GM13976 (cell line): ENCODE results near the gene OR5P2.

Experiments used
- DNase-seq: peaks from one replicate; pipeline ENCODE4 v3.0.0; 2012; ENCODE audit warnings: low spot score
- in situ Hi-C: fragments of 300-500 bp; cut with MboI; formaldehyde crosslinking; loops from one replicate; pipeline ENCODE4 v1.12.0; 2022; ENCODE audit warnings: low sequenced_read_pairs, mixed read lengths, inconsistent platforms; ENCODE audit not compliant: unreplicated experiment
- TF ChIP-seq, protein P1 (sequence below): IDR thresholded peaks from 2 replicates; pipeline ENCODE4 v1.5.1; 2012; ENCODE audit warnings: borderline replicate concordance, mild to moderate bottlenecking; ENCODE audit not compliant: insufficient read depth; ENCODE audit errors: extremely low read depth, missing control alignments, control extremely low read depth

OR5P2 gene, protein sequence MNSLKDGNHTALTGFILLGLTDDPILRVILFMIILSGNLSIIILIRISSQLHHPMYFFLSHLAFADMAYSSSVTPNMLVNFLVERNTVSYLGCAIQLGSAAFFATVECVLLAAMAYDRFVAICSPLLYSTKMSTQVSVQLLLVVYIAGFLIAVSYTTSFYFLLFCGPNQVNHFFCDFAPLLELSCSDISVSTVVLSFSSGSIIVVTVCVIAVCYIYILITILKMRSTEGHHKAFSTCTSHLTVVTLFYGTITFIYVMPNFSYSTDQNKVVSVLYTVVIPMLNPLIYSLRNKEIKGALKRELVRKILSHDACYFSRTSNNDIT

DNA sequence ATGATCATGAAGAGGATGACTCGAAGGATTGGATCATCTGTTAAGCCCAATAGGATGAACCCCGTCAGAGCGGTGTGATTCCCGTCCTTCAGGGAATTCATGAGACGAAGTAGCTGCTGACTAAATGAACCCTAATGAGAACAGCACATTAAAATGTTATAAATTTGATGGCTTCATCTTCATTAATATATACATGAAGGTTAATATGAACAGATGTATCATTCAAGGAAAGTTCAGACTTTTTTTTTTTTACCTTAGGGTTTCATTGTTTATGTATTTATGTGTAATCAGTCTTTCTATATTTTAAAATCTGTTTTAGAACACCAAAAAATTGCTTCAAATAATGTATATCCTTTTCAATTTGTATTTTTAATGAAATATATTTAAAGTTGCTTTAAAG lies at the start of gene OR5P2:
Gene OR5P2 (minus strand): TSS at position 101 of the 400 bp plus-strand sequence. CDS start 0 bp downstream, at position 101.
- no peak for DNase-seq
- TF ChIP-seq, protein P1, sequence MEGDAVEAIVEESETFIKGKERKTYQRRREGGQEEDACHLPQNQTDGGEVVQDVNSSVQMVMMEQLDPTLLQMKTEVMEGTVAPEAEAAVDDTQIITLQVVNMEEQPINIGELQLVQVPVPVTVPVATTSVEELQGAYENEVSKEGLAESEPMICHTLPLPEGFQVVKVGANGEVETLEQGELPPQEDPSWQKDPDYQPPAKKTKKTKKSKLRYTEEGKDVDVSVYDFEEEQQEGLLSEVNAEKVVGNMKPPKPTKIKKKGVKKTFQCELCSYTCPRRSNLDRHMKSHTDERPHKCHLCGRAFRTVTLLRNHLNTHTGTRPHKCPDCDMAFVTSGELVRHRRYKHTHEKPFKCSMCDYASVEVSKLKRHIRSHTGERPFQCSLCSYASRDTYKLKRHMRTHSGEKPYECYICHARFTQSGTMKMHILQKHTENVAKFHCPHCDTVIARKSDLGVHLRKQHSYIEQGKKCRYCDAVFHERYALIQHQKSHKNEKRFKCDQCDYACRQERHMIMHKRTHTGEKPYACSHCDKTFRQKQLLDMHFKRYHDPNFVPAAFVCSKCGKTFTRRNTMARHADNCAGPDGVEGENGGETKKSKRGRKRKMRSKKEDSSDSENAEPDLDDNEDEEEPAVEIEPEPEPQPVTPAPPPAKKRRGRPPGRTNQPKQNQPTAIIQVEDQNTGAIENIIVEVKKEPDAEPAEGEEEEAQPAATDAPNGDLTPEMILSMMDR, result no peak
- in situ Hi-C loops, result no loop called here

DNA sequence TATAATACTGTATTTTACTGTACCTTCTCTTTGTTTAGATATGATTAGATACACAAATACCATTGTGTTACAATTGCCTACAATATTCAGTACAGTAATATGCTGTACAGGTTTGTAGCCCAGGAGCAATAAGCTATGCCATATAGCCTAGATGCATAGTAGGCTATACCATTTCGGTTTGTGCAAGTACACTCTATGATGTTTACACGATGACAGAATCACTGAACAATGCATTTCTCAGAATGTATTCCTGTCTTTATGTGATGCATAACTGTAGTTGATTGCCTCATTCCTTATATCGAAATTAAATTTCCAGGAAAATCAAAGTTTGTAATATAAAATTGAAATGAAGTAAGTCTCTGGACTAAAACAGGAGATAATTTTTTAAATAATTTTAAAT lies 49.3 kb upstream of the OR5P2 start:
- DNase-seq, result no peak
- TF ChIP-seq, protein P1, result no peak
- in situ Hi-C loops, result no loop called here

DNA sequence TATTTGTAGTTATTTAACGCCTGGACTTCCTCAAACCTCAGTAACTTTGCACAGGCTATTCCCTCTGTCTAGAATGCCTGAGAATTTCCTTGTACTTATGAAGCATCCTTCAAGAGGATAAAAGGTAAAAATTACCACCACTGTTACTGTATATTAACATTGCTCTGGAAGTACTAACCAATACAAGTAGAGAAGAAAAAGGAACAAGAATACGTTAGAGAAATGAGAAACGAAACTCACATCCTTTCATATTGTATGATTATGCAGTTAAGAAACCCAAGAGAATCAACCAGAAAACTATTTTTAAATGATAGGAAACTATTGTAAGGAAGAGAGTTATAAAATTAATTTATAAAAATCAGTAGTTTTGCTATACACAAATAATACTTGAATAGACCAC lies 48.2 kb upstream of the OR5P2 start:
- TF ChIP-seq, protein P1, result no peak
- DNase-seq, result no peak
- in situ Hi-C loops, result no loop called here

DNA sequence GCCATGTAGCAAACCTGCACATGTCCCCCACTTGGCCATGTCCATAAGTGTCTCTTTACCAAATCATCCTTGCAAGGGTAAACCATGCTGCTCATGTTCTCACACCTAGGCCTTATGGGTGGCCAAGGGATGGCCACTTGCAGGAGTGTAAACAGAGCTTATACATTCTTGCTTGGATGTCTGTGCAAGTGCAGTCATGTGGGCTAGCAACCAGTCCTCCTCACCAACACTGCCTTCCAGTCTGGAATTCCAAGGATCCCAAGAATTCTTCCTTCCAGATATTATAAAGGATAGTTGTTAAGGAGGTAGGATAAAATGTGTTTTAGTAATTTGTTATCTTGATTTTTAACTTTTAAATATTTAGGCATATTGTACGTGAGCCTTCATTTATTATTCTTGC lies 47.8 kb upstream of the OR5P2 start:
- in situ Hi-C loops, result no loop called here
- TF ChIP-seq, protein P1, result no peak
- no peak for DNase-seq

DNA sequence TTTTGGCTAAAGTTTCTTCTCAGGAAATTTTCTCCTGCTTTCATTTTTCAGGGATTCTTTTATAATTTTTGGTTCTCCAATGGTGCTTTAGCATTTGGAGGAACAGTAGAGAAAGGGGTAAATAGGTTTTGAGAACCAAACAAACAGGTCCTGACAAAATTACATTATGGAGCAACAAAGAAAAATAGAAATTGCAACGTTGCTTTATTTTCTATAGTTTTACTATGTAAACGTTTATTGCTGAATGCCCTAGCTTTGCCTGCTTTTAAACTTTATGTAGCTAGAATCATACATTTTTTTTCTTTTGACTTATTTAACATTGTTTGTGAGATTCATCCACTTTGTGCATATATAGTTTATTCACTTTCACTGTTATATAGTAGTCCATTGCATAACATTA lies 43.8 kb upstream of the OR5P2 start:
- TF ChIP-seq, protein P1, result no peak
- in situ Hi-C loops, result no loop called here
- no peak for DNase-seq

DNA sequence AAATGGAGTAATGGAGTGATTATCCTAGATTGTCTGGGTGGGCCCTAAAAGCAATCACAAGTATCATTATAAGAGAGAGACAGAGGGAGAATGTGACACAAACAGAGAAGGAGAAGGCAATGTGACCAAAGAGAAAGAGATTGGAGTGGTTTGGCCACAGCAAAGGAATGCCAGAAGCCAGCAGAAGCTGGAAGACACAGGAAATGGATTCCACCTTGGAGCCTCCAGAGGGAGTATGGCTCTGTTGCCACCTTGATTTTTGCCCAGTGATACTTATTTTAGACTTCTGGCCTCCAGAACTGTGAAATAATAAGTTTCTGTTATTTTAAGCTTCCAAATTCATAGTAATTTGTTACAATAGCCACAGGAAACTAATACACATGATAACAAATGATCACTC lies 36.8 kb upstream of the OR5P2 start:
- TF ChIP-seq, protein P1, result no peak
- in situ Hi-C loops, result no loop called here
- no peak for DNase-seq
